Activated CD8-positive, alpha-beta memory T cell treated with anti-CD3 and anti-CD28 coated beads, Interleukin-2, amount 50 U/mL, for 24 hours (primary cell): Measurements from ENCODE around the gene PSMC5.

ENCODE experiments used
- DNase-seq: peaks from one replicate; pipeline ENCODE4 v3.0.0-alpha.2; 2020; ENCODE audit errors: extremely low read depth

PSMC5 gene

DNA sequence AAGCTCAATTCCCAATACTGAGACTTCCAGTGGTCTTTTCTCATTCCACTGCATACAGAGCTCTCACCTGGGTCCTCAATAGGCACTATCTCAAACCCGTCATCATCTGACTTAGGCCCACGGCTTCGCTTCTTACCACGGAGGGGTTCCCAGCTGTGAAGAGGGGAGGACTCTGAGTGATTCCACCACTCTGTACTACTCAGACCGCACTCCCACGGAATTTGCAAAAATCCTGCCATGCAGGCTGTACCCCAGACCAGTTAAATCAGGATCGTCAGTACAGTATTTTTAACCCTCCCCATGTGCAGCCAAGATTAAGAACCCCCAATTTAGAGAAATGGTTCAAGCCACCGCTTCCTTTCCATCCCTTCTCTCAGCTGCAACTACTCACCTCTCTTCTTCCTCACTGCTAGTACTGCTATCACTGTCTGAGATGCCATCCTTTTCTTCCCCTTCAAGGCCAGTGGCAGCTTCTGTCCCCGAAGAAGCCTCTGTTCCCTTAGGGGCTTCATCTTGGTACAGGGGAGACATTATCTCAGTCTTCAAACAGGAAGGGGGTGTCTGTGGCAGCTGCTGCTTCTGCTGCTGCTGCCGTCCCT lies 6.2 kb upstream of the PSMC5 start:
- no peak for DNase-seq

GRCh38 chr17:63821804-63822203 lies 5.4 kb upstream of the PSMC5 start:
- no peak for DNase-seq

GRCh38 chr17:63822537-63822936 lies 4.7 kb upstream of the PSMC5 start:
- no peak for DNase-seq

GRCh38 chr17:63823659-63824331 lies 3.4 kb upstream of the PSMC5 start:
- DNase-seq, result no peak

GRCh38 chr17:63824362-63824761 lies 2.9 kb upstream of the PSMC5 start:
- no peak for DNase-seq

DNA sequence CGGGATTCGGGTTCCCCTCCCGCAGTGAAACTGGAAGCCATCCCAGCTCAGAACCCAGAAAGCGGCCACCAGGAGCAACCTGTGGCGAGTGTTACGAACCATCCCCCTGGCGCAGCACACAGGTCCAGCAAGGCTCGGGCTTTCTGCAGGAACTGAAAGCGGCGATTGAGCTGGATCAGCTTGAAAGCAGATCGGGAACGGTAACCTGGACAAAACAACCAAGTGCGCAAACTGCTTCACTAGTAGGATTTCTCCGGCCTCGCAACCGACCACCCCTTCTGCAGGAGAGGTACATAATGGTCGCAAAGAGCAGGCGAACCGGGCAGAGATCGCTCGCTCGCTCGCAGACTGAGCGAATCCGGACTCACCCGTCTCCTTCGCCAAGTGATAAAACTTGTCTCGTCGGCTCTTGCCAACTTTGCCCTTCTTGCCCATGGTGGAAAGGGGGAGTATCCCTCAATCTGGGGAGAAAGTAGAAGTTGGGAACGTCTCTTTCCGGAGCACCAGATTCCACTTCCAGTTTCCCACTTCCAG lies 696 bp upstream of the PSMC5 start:
- no peak for DNase-seq

DNA sequence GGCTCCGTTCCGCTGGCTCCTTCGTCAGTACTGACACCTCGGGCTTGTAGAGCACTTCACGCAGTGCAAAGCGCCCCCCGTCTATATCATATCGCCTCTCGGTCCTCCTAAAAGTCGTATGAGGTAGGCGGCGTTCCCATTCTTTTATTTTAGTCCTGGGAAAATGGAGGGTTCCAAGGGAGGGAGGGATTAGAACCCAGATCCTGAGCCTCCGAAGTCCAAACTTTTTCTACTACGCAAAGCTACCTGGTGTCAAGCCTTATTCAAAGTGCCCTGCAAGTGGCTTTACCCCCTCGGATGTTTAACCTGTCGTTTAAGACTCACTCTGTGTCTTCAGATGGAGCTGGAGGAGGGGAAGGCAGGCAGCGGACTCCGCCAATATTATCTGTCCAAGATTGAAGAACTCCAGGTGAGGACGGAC lies 580 bp downstream of the PSMC5 start:
- DNase-seq, result no peak

GRCh38 chr17:63828936-63829335 lies 1.7 kb downstream of the PSMC5 start:
- no peak for DNase-seq

GRCh38 chr17:63830278-63830677 lies 3.0 kb downstream of the PSMC5 start:
- no peak for DNase-seq

GRCh38 chr17:63830904-63831491 lies 3.8 kb downstream of the PSMC5 start:
- no peak for DNase-seq

GRCh38 chr17:63831505-63831904 lies 4.3 kb downstream of the PSMC5 start:
- no peak for DNase-seq

GRCh38 chr17:63832014-63832413 lies 4.8 kb downstream of the PSMC5 start:
- DNase-seq, result no peak

DNA sequence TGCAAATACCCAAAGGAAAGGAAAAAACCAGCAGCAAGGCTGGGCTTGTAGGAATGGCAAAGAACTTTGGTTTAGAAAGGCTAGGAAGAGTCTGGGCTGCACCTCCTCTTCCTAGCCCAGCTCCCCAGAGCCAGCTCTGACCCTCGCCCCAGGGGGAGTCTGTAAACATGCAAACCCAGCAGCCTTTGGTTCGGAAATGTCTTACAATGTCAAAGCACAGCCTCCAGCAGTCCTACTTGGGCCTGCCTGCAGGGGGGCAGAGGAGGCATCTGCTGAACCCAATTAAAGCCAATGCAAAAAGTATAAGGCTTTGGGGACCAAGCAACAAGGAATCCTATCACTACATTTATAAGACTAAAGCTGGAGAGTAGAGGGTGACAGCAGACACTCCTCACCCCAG lies 5.2 kb downstream of the PSMC5 start:
- no peak for DNase-seq

- DNase-seq, result no peak
These were observed 6.0 kb downstream of the PSMC5 start for GRCh38 chr17:63833026-63833740.

- no peak for DNase-seq
These were observed 6.6 kb downstream of the PSMC5 start for GRCh38 chr17:63833741-63834373.

GRCh38 chr17:63834431-63835166 lies 7.4 kb downstream of the PSMC5 start:
- no peak for DNase-seq

DNA sequence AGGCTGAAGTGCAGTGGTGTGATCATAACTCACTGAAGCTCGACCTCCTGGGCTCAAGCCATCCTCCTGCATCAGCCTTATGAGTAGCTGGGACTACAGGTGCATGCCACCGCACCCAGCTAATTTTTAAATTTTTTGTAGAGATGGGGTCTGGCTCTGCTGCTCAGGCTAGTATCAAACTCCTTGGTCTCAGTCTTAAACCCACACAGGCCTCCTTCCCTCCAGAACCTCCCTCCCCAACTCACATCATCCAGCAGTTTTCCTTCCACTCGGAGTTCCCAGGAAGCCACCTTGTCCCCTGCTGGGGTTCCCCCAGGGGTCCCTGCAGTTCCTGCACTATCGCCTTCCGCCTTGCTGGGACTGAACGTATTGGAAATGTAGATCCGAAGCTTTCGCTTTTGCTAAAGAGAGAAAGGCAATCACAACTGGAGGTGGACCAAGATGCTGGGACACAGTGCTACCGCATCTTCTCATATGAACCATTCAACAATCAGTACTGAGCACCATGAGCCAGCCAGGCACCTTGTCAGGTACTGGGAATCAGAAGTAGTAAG lies 8.0 kb downstream of the PSMC5 start:
- DNase-seq, result no peak

DNA sequence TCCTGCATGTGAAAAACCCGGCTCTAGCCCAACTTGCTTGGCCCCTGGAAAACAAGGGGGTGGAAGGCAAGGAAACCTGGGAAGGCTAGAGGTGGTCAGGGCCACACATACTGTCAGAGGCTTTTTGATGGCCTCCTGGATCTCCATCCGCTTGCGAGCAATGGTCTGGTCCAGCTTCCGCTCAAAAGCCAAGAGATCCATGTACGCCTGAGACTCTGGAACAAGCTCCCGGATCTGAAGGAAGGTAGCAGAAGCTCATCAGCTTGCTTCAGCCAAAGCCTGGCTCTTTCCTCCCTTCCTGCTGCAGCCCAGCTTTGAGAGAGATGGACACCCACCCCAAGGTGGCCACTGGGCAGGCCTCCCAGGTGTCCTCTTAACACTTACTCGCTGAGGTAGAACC lies 9.6 kb downstream of the PSMC5 start:
- DNase-seq, result no peak

GRCh38 chr17:63837480-63837879 lies 10.2 kb downstream of the PSMC5 start:
- DNase-seq, result no peak

- DNase-seq, result no peak
These were observed 10.8 kb downstream of the PSMC5 start for GRCh38 chr17:63837962-63838600.
